ENCODE data around the gene WDR64.
A peak's percentile ranks its signal among the peaks of the same experiment; 100 is the strongest.

WDR64 gene

GRCh38 chr1:241639623-241640148 lies 12.4 kb upstream of the WDR64 start:
- H3K4me1 ChIP-seq (ENCODE audit: low read length), result peaks cover 41% of the 10 kb centered on the region
- TF ChIP-seq EZH2phosphoT487 (IDR thresholded peaks at IDR 0.05; ENCODE audit: low read depth), result no peak
- TF ChIP-seq, protein P1, sequence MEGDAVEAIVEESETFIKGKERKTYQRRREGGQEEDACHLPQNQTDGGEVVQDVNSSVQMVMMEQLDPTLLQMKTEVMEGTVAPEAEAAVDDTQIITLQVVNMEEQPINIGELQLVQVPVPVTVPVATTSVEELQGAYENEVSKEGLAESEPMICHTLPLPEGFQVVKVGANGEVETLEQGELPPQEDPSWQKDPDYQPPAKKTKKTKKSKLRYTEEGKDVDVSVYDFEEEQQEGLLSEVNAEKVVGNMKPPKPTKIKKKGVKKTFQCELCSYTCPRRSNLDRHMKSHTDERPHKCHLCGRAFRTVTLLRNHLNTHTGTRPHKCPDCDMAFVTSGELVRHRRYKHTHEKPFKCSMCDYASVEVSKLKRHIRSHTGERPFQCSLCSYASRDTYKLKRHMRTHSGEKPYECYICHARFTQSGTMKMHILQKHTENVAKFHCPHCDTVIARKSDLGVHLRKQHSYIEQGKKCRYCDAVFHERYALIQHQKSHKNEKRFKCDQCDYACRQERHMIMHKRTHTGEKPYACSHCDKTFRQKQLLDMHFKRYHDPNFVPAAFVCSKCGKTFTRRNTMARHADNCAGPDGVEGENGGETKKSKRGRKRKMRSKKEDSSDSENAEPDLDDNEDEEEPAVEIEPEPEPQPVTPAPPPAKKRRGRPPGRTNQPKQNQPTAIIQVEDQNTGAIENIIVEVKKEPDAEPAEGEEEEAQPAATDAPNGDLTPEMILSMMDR (IDR thresholded peaks at IDR 0.05; ENCODE audit: low read depth, low read length), result no peak
- peak overlapping the region; percentile 88 for H3K4me2 ChIP-seq (ENCODE audit: low read length)
- peak overlapping the region; percentile 54 for H3K27ac ChIP-seq (ENCODE audit: low read length)
- H3K79me2 ChIP-seq (ENCODE audit: low read length), result peaks cover 46% of the 10 kb centered on the region
- H3K9me3 ChIP-seq (ENCODE audit: insufficient read depth, low read length), result no peaks in the 10 kb centered on the region
- H3K4me3 ChIP-seq (ENCODE audit: low read length), result peak overlapping the region; percentile 96
- peak overlapping the region; percentile 96 for H3K9ac ChIP-seq (ENCODE audit: low read length)
- H4K20me1 ChIP-seq (ENCODE audit: insufficient read depth, low read length), result no peaks in the 10 kb centered on the region
- peaks cover 25% of the 10 kb centered on the region for H3K36me3 ChIP-seq (replicated peaks; ENCODE audit: low read depth, low read length)
- peak overlapping the region; percentile 78 for H2AFZ ChIP-seq (ENCODE audit: low read depth, low read length)
- no peaks in the 10 kb centered on the region for H3K27me3 ChIP-seq (ENCODE audit: low read depth, low read length)

GRCh38 chr1:241640149-241640866 lies 11.8 kb upstream of the WDR64 start, which contains the start of the genes CHML and OPN3:
Gene CHML (minus strand): TSS chr1:241640369. CDS start chr1:241635766, 4,603 bp downstream.
Gene OPN3 (minus strand): TSS chr1:241640369. CDS start chr1:241640254, 115 bp downstream.
- peaks cover 19% of the 10 kb centered on the region for H3K36me3 ChIP-seq (replicated peaks; ENCODE audit: low read depth, low read length)
- H2AFZ ChIP-seq (ENCODE audit: low read depth, low read length), result peak within 1 kb of the TSS; percentile 82
- no peaks in the 10 kb centered on the region for H4K20me1 ChIP-seq (ENCODE audit: insufficient read depth, low read length)
- peaks cover 38% of the 10 kb centered on the region for H3K4me1 ChIP-seq (ENCODE audit: low read length)
- peak within 1 kb of the TSS; percentile 96 for H3K4me3 ChIP-seq (ENCODE audit: low read length)
- peak within 1 kb of the TSS; percentile 54 for H3K27ac ChIP-seq (ENCODE audit: low read length)
- H3K9me3 ChIP-seq (ENCODE audit: insufficient read depth, low read length), result no peaks in the 10 kb centered on the region
- peak within 1 kb of the TSS; percentile 96 for H3K9ac ChIP-seq (ENCODE audit: low read length)
- H3K27me3 ChIP-seq (ENCODE audit: low read depth, low read length), result no peaks in the 10 kb centered on the region
- TF ChIP-seq, protein P1 (IDR thresholded peaks at IDR 0.05; ENCODE audit: low read depth, low read length), result no peak
- no peak for TF ChIP-seq EZH2phosphoT487 (IDR thresholded peaks at IDR 0.05; ENCODE audit: low read depth)
- peak within 1 kb of the TSS; percentile 88 for H3K4me2 ChIP-seq (ENCODE audit: low read length)
- peaks cover 40% of the 10 kb centered on the region for H3K79me2 ChIP-seq (ENCODE audit: low read length)

DNA sequence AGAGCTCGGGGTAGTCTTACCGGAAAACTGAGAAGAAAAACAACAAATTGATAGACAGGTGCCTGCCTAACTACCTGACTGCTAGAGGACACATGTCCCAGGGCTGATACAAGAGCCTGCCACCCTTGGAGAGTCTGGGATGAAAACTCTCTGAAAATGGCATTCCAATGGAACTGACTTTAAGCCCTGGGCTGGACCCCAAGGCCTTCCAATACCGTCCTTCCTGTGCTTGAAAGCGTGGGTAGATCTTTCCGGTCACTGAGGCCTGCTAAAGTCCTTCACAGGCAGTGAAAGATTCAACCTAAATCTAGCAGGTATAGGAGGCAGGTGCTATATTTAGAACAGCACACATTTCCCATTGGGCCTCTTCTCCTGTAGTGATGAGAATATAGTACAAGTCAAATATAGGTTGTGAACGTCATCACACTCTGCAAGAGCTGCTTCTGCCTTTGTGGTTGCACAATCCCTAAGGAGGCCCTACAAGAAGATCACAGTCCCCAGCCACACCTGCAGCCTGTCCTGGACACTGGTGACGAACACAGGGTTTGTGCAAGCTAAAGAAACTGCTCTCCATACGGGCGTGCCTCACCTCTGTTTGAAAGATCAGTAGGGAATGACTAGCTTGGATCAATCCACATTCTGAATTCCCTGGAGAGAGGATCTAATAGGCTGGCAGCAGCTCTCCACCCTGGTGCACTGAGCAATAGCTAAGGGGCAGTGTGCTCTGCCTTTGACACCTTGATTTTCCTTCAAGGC lies 11.0 kb upstream of the WDR64 start:
- Histone ChIP-seq H3K4me3 (ENCODE audit: low read length) (peak overlapping the region; percentile 96), H4K20me1 (ENCODE audit: insufficient read depth, low read length) (no peaks in the 10 kb centered on the region), H3K9ac (ENCODE audit: low read length) (peak overlapping the region; percentile 67), H2AFZ (ENCODE audit: low read depth, low read length) (peak overlapping the region; percentile 82), H3K27ac (ENCODE audit: low read length) (peak overlapping the region; percentile 1; the same call in 1 of the 2 replicates), H3K36me3 (replicated peaks; ENCODE audit: low read depth, low read length) (peaks cover 16% of the 10 kb centered on the region), H3K9me3 (ENCODE audit: insufficient read depth, low read length) (no peaks in the 10 kb centered on the region), H3K4me1 (ENCODE audit: low read length) (peaks cover 31% of the 10 kb centered on the region), H3K79me2 (ENCODE audit: low read length) (peaks cover 36% of the 10 kb centered on the region), H3K27me3 (ENCODE audit: low read depth, low read length) (no peaks in the 10 kb centered on the region), H3K4me2 (ENCODE audit: low read length) (peak overlapping the region; percentile 77)
- no peak for TF ChIP-seq EZH2phosphoT487 (IDR thresholded peaks at IDR 0.05; ENCODE audit: low read depth)
- TF ChIP-seq, protein P1 (IDR thresholded peaks at IDR 0.05; ENCODE audit: low read depth, low read length), result no peak

All from OCI-LY3 (cell line).